Left renal pelvis (tissue), 4 donors: Measurements from ENCODE around the gene CC2D2A. TPM values are rescaled to one million over a fixed set of nuclear protein-coding genes. Genes with fewer than 3 reads are reported as not detected.
"Not testable (repeated sequence)": the region's sequence is repeated elsewhere in the genome, so short reads cannot be mapped to it uniquely, and the experiment has no call there.

Source experiments
- DNase-seq, 4 donors: peaks; one replicate each; pipeline ENCODE4 v3.0.0-alpha.2; 2013; ENCODE audit warnings: low read depth in 4 of 4, low spot score in 3 of 4
- polyA plus RNA-seq, 4 donors: library from polyadenylated mRNA; unstranded; fragments of 120-200 nt; gene quantifications; one replicate each; pipeline ENCODE4 v1.2.1, GENCODE V29; 2013; ENCODE audit not compliant: insufficient read length in 4 of 4

The CC2D2A gene
- polyA plus RNA-seq, 4 donors, result 40.8 to 57.6 (median 55.4) TPM

DNA sequence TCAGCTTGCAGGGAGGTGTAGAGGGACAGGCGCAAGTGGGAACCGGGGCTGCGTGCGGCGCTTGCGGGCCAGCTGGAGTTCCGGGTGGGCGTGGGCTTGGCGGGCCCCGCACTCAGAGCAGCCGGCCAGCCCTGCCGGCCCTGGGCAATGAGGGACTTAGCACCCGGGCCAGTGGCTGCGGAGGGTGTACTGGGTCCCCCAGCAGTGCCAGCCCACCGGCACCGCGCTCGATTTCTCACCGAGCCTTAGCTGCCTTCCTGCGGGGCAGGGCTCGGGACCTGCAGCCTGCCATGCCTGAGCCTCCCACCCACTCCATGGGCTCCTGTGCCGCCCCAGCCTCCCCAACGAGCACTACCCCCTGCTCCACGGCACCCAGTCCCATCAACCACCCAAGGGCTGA is 145.2 kb downstream of the CC2D2A start:
- not testable (repeated sequence) for DNase-seq

DNA sequence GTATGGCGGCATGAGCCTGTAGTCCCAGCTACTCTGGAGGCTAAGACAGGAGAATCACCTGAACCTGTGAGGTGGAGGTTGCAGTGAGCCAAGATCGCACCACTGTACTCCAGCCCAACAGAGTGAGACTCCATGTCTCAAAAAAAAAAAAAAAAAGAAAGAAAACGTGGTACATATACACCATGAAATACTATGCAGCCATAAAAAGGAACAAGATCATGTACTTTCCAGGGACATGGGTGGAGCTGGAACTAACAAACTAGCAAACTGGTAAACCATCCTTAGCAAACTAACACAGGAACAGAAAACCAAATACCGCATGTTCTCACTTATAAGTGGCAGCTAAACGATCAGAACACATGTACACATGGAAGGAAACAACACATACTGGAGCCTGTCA is 147.7 kb downstream of the CC2D2A start:
- not testable (repeated sequence) for DNase-seq

DNA sequence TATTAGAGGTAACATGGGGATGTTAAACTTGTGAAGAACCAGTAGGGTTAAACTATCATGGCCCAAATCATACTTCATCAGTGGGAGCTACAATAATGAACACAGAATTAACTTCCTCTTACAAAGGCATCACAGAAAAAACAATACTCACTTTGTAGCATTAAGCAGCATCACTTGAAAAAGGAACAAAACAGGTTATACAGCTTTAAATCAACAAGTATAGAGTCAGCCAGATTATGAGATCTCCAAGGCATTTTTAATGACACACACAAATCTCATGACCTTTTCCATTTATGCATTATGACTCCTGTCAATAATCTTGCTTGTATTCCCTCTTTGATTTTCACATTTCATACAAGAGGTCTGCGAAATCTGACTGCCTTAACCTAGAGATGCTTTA is 167.1 kb downstream of the CC2D2A start:
- DNase-seq, result no peak

DNA sequence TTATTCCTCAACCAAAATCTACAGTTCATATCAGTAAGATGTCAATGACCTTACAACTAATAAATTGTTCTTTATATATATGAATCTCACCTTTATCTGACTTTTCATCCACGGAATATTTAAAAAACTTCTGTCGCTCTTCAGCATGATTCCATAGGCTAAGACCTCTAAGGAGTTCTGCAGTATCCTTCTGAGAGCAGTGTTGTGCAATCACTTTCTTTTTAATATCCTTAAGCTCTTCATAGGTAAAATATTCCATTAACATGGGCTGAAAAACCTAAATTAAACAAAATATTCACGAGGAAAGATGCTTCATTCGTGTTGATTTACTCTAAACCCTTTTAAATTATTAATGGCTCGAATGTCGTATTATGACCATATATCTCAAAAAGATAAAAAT is 168.7 kb downstream of the CC2D2A start:
- DNase-seq, result no peak

DNA sequence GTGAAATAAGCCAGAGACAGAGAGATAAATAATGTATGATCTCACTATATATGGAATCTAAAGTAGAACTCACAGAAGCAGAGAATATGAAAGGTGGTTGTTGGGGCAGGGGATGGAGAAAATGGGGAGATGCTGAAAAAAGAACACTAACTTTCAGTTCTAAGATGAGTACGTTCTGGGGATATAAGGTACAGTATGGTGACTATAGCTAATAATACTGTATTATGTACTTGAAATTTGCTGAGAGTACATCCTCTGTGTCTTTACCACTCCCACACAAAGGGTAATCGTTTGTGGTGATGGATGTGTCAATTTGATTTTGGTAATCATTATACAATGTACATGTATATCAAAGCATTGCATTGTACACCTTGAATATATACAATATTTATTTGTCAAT is 178.9 kb downstream of the CC2D2A start:
- DNase-seq, result no peak

DNA sequence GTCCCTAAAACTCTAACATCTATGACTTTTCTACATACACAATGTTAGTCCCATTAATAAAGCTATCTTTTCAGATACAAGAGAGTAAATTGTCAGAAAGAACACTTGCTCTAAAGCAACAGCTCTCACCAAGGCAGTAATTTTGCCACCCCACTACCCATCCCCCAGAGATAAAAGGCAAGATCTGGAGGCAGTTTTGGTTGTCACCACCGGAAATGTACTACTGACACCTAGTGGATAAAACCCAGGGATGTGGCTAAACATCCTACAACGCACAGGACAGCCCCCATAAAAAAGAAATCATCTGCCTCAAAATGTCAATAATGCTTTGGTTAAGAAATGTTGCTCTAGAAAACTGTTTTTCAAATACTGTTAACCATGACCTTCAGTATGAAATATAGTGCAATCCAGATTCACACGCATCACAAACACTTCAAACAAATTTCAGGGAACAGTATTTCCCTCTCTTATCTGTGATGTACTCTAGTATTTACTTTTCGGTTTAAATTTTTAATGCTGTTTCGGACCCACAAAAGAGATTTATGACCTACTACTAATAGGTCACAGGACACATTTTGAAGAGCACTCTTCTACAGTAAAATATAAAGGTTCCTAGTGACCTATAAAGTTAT is 180.3 kb downstream of the CC2D2A start:
- DNase-seq, result peak in 1 of 4 donors; percentile 20

Other genes with a start within 250 kb of the CC2D2A start
- gene C1QTNF7, start 41.8 kb upstream of the CC2D2A start, polyA plus RNA-seq, result 10 to 100 TPM in 3 of 4 donors, 1 to 10 TPM in 1; 8.0 to 28.0 (median 22.7) TPM
- gene FBXL5, start 185.5 kb downstream of the CC2D2A start, polyA plus RNA-seq, result 100 to 1,000 TPM in 3 of 4 donors, 10 to 100 TPM in 1; 95.9 to 145 (median 128) TPM
- gene FAM200B, start 211.9 kb downstream of the CC2D2A start, polyA plus RNA-seq, result 10 to 100 TPM; 53.3 to 96.1 (median 67.1) TPM
- gene BST1, start 233.2 kb downstream of the CC2D2A start, polyA plus RNA-seq, result 10 to 100 TPM; 10.8 to 16.2 (median 12.9) TPM